Measurements from ENCODE around the gene DNAJC21. TPM values are rescaled to one million over a fixed set of nuclear protein-coding genes. Genes with fewer than 3 reads are reported as not detected.

The DNAJC21 gene
- 56.2 and 56.8 TPM in 2 replicates for total RNA-seq (2022)
- percentile 86 among the genes with signal in this experiment for Bru-seq, nascent RNA
- percentile 92 among the genes with signal in this experiment for BruChase-seq, experiment 1, labeled RNA remaining after a 6-hour chase
- percentile 83 among the genes with signal in this experiment for BruChase-seq, experiment 2, labeled RNA remaining after a 2-hour chase
- long read RNA-seq, full-length matches to known transcripts: 35 of 45 reads
- long read RNA-seq, partial matches to known transcripts: 3 of 45 reads
- long read RNA-seq, other reads (novel, unspliced or antisense): 7 of 45 reads

DNA sequence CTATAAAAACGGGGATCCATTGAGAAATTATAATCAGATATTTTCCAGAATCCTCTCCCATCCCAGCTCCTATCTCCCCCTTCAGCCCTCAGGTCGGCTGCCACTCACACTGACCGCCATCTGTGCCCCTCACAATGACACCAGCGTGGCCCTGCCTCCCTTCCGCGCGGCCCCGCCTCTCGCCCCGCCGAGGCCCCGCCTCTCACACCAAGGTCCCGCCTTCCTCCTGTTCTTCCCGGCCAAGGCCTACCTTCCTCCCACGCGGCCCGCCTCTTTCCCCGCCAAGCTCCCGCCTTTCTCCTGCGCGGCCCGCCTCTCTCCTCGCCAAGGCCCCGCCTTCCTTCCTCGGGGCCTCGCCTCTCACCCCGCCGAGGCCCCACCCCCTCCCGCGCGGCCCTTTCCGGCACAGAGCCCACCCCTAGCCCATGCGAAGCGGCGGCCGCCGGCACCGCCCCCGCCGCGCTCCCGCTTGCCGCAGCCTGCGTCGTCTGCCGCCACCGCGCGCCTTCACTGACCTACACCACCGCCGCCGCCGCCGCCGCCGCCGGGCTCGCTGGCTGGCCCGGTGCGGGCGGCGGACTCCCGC, at the start of gene DNAJC21:
DNAJC21 (plus strand) TSS at position 426 of the 586 bp plus-strand sequence. CDS start 261 bp downstream, outside the sequence.
- peak; percentile 98 for DNase-seq
- intact Hi-C loops (cut with micrococcal nuclease; ENCODE audit: unreplicated experiment): no loop called here
- peaks cover 24% of the 10 kb centered on the region for H3K4me1 Mint-ChIP-seq (ENCODE audit: low read depth, unreplicated experiment)
- TF ChIP-seq, protein P1, sequence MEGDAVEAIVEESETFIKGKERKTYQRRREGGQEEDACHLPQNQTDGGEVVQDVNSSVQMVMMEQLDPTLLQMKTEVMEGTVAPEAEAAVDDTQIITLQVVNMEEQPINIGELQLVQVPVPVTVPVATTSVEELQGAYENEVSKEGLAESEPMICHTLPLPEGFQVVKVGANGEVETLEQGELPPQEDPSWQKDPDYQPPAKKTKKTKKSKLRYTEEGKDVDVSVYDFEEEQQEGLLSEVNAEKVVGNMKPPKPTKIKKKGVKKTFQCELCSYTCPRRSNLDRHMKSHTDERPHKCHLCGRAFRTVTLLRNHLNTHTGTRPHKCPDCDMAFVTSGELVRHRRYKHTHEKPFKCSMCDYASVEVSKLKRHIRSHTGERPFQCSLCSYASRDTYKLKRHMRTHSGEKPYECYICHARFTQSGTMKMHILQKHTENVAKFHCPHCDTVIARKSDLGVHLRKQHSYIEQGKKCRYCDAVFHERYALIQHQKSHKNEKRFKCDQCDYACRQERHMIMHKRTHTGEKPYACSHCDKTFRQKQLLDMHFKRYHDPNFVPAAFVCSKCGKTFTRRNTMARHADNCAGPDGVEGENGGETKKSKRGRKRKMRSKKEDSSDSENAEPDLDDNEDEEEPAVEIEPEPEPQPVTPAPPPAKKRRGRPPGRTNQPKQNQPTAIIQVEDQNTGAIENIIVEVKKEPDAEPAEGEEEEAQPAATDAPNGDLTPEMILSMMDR (IDR thresholded peaks at IDR 0.05; ENCODE audit: unreplicated experiment): no peak
- H3K27ac Mint-ChIP-seq (ENCODE audit: unreplicated experiment): peak within 1 kb of the TSS; percentile 82
- CTCF ChIA-PET: interaction anchor here (0.6 to 1.7 kb wide), 4 partner anchors 9 to 29 kb away, joined by 3 to 7 read pairs (median 4); partner anchors contain the start of genes BRIX1 and RAD1
- no TSS peak for BruUV-seq (replicated peaks)
- peak within 1 kb of the TSS; percentile 66 for H3K4me3 Mint-ChIP-seq (ENCODE audit: low read depth, unreplicated experiment)
- no peaks in the 10 kb centered on the region for H3K27me3 Mint-ChIP-seq (ENCODE audit: unreplicated experiment)
- no peaks in the 10 kb centered on the region for H3K9me3 Mint-ChIP-seq (ENCODE audit: low read depth, unreplicated experiment)
- peaks cover 46% of the 10 kb centered on the region for H3K36me3 Mint-ChIP-seq (ENCODE audit: insufficient read depth, unreplicated experiment)

DNA sequence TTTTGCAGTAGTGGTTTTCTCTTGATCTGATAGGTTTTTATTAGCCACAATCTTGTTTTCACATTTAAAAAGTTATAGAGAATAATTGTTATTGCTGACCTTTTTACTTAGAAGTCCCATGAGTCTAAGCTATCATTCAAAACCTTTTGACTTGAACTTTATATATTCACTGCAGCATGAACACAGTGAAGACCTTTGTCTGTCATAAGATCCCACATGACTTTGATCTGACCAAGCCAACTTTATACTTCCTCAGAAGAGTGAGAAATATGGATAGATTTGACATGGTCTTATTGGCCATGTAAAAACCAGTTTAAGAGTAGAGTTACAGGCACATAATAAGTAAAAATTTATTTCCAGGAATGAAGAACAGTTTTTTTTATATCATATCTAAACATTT, 48.1 kb upstream of the DNAJC21 start:
- intact Hi-C loops (cut with micrococcal nuclease; ENCODE audit: unreplicated experiment): no loop called here
- TF ChIP-seq, protein P1 (IDR thresholded peaks at IDR 0.05; ENCODE audit: unreplicated experiment): no peak
- BruUV-seq (replicated peaks): no TSS peak
- H3K9me3 Mint-ChIP-seq (ENCODE audit: low read depth, unreplicated experiment): no peaks in the 10 kb centered on the region
- no peaks in the 10 kb centered on the region for H3K27me3 Mint-ChIP-seq (ENCODE audit: unreplicated experiment)
- H3K27ac Mint-ChIP-seq (ENCODE audit: unreplicated experiment): no peak overlapping the region
- no peak overlapping the region for H3K4me3 Mint-ChIP-seq (ENCODE audit: low read depth, unreplicated experiment)
- H3K4me1 Mint-ChIP-seq (ENCODE audit: low read depth, unreplicated experiment): no peaks in the 10 kb centered on the region
- no peaks in the 10 kb centered on the region for H3K36me3 Mint-ChIP-seq (ENCODE audit: insufficient read depth, unreplicated experiment)
- CTCF ChIA-PET: no interaction called here
- DNase-seq: no peak

DNA sequence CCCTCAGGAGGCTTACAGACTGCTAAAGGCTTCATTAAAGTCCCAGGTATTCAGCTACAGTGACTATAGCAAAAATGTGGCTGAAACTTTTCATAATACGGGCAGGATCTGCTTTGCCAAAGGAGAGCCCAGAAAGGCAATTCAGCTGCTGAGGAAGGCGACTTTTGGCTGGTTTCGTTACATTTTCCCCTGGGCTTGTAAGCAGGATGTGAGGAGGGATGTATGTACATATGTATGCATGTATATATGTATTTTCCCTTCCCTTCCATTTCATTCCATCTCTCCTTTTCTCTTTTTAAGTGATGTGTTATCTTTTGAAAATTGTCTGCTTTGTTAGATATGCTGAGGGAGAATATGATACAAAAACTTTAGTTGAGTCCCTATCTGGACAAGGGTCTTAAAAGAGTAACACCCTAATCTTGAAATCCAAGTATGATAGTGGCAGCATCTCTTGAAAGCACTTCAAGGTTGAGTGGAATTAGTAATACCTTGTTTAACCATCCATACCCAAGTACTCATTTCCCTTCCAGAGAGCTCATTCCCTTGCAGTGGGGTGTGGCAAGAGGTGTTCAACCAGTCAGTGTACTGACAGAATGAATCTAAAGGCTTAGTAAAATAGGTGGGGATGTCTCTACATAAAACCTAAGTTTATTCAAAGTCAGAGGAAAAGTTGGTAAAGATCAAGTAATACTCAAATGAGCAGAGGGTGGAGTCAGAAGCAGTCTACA, 42.8 kb upstream of the DNAJC21 start:
- Mint-ChIP-seq H3K36me3 (ENCODE audit: insufficient read depth, unreplicated experiment) (no peaks in the 10 kb centered on the region), H3K4me1 (ENCODE audit: low read depth, unreplicated experiment) (no peaks in the 10 kb centered on the region), H3K4me3 (ENCODE audit: low read depth, unreplicated experiment) (no peak overlapping the region), H3K27ac (ENCODE audit: unreplicated experiment) (no peak overlapping the region), H3K9me3 (ENCODE audit: low read depth, unreplicated experiment) (no peaks in the 10 kb centered on the region), H3K27me3 (ENCODE audit: unreplicated experiment) (peaks cover 10% of the 10 kb centered on the region)
- CTCF ChIA-PET: interaction anchor here (0.6 kb wide), 1 partner anchor 878 kb away, joined by 5 read pairs; no protein-coding TSS in a partner anchor
- TF ChIP-seq, protein P1 (IDR thresholded peaks at IDR 0.05; ENCODE audit: unreplicated experiment): no peak
- intact Hi-C loops (cut with micrococcal nuclease; ENCODE audit: unreplicated experiment): no loop called here
- no peak for DNase-seq
- no TSS peak for BruUV-seq (replicated peaks)

DNA sequence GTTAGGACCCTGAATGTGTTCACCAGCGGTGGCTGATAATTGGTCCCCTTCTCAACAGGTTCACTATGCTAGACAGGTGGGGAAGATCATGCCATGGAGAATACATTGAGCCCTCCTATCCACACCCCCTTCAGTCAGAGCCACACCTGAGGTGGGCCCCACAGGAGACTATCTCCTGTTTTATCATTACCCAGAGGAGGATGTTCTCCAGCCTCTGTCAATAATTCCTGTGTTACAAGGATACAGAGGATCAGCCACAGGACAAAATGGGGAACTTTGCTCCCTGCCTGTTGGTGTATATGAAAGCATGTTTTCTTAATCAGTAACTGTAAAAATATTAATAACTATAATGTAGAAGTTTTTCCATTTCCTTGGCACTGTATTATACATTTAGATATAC, 40.0 kb upstream of the DNAJC21 start:
- CTCF ChIA-PET: no interaction called here
- Mint-ChIP-seq H3K27me3 (ENCODE audit: unreplicated experiment) (peaks cover 10% of the 10 kb centered on the region), H3K36me3 (ENCODE audit: insufficient read depth, unreplicated experiment) (no peaks in the 10 kb centered on the region), H3K9me3 (ENCODE audit: low read depth, unreplicated experiment) (no peaks in the 10 kb centered on the region), H3K27ac (ENCODE audit: unreplicated experiment) (no peak overlapping the region), H3K4me1 (ENCODE audit: low read depth, unreplicated experiment) (no peaks in the 10 kb centered on the region), H3K4me3 (ENCODE audit: low read depth, unreplicated experiment) (no peak overlapping the region)
- TF ChIP-seq, protein P1 (IDR thresholded peaks at IDR 0.05; ENCODE audit: unreplicated experiment): no peak
- no TSS peak for BruUV-seq (replicated peaks)
- intact Hi-C loops (cut with micrococcal nuclease; ENCODE audit: unreplicated experiment): no loop called here
- no peak for DNase-seq
